SU-DHL-6 (cell line): Measurements from ENCODE around the gene TAF5L.

ENCODE experiments used
- CTCF ChIP-seq: fragments of 200-600 bp; sonication (generic); IDR thresholded peaks from one replicate; pipeline ENCODE4 v1.5.1; 2017; ENCODE audit warnings: antibody characterized with exemption, mild to moderate bottlenecking, low read length, moderate library complexity; ENCODE audit not compliant: insufficient read depth, poor library complexity, severe bottlenecking
- EZH2phosphoT487 ChIP-seq: fragments of 200-600 bp; sonication (generic), shearing (Covaris generic); conservative IDR thresholded peaks from 2 replicates; pipeline ENCODE4 v1.6.1; 2018; ENCODE audit warnings: mild to moderate bottlenecking, antibody characterized with exemption, low read length, moderate library complexity, mixed read lengths

DNA sequence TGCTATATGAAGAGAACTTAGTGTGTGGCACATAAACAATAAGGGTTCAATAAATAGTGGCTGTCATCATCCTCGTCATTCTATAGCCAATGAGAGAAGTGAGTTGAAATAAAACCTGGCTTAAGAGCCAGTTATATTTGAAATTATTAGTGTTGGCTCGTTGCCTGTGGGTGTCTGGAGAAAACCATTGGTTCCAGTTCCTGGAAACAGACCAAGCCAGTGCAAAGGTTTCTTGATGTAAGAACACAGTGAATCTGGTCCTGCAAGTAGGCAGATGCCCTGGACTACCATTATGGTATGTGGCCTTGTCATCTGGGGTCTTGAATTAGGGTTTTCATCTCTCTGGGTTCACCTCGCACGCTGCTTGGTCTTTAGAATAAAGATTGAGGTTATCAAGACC lies 43.4 kb upstream of the TAF5L start:
- TF ChIP-seq CTCF, result no peak
- no peak for TF ChIP-seq EZH2phosphoT487
